GM18511 (cell line): ENCODE data around the gene SMYD3.

ENCODE experiments used
- ATAC-seq: cut with Tn5 transposase; IDR thresholded peaks from one replicate; pipeline ENCODE4 v1.9.1; 2021; ENCODE audit warnings: mild to moderate bottlenecking, moderate library complexity; ENCODE audit not compliant: unreplicated experiment

Gene SMYD3

GRCh38 chr1:246311461-246311860 lies 195.6 kb downstream of the SMYD3 start:
- no peak for ATAC-seq

GRCh38 chr1:246309247-246309884 lies 197.7 kb downstream of the SMYD3 start:
- ATAC-seq: no peak

DNA sequence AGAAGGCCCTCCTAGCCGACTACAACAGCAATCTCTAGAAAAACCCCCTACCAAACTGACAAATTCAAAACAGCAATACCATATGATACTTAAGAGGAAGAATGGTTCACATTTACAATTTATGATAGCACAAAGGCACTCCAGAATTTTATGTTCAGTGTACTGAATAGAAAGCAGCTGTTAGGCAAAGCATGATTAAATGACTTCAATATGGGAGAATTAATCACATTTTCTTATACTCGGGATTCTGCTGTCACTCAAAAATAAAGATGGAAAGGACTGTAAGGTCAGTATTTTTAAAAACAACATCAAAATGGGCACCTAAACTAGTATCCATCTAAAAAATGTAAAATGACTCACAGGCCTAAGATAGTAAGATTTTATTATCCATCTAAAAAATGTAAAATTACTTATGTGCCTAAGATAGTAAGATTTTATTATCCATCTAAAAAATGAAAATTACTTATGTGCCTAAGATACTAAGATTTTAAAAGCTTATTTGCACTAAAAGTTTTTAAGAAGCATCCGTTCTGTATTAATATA lies 198.5 kb downstream of the SMYD3 start:
- ATAC-seq: no peak

DNA sequence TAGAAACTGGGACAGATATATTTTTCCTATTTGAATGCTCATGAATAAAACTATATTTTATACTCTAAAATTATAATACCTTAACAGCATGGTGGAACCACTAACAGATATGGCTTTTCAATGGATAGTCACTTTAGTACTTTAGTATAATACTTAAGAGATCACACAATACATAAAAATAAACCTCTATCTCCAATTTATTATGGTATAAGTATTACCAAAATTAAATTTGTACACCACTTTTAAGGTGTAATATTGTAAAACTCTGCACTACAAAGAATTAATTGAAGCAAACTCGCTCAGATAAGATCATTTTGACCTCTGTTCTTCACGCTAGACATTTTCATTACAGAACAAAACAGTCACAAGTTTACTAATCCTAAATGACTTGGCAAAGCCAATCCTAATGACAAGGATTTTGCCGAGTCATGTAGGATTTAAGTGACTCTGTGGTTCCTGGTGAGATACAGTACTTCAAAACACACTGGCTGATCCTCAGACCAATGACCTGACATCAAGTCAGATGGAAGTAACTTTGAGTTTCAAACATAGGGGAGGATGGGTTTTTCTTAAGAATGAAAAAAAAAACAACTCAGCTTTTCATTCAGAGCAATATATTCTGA lies 200.6 kb downstream of the SMYD3 start:
- no peak for ATAC-seq

DNA sequence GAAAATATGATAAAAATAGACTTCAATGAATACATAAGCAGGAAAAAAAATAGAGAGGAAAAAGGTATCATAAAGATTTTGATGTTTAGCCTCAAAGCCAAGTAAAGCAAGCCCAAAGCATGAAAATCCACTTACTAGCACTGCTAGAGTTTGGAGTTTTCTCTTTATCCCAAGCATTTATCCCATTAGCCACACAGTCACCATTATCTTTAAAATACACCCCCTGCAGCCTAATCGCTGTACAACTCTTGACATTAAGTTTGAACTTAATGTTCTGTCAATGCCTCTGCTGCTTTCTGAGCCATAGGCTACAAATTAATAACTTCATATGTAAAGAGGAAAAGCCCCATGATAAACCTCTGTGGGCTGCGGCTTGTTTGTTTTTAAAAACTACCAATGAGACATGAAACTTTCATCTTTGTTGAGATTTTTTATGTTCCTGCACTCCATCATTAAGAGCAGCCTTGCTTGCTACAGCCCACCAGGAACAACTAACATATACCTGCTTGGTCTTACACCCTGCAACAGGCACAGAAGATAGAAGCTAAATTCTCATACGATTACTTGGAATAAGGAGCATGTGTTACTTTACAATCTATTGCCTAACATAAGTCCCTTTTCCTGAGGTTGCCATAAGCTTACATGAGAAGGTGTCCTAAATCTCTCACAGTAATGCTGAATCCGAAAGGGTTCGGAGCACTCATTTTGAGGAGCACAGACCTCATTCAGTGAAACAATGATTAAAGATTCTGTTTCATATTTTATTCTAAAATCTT lies 202.4 kb downstream of the SMYD3 start:
- ATAC-seq: no peak

DNA sequence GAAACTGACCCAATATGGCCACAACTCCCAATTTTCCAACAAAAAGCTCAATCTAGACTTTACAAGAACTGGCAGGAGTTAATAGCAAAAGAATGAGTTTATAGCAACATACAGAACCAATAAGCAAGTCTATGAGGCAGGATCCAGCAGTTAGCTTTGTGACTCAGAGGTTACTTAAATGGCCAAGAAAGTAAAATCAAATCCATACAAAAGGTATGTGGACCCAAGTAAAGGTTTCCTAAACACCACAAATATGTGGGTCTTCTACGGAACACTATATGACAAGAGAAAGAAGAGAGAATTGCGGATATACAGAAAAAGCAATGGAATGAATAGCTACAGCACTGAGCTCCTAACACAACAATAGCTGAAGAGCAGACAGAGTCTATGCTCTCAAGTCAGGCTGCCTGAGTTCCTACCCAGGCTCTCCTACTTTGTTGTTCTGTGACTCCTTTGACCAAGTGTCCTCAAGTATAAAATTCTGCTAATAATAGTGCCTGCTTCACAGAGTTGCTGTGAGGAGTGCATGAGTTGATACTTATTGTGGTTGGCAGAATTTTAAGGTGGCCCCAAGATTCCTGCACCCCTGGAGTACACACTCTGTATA lies 204.3 kb downstream of the SMYD3 start:
- no peak for ATAC-seq

DNA sequence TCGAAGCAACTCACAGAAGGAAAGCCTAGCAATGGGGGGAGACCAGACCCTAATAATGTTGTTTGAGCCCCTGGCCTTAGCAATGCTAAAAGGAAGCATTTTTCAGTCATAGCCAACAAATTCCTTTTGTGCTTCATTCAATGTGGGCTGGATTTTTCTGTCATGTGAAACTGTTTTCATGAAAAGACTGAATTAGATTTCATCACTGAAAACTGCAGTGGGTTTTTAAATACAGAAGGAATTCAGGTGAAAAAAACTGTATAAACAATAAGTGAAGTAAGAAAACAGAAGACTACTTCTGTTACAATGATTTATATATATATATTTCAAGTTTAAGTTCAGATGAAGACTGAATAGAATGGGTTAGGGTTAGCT lies 204.8 kb downstream of the SMYD3 start:
- ATAC-seq: no peak

DNA sequence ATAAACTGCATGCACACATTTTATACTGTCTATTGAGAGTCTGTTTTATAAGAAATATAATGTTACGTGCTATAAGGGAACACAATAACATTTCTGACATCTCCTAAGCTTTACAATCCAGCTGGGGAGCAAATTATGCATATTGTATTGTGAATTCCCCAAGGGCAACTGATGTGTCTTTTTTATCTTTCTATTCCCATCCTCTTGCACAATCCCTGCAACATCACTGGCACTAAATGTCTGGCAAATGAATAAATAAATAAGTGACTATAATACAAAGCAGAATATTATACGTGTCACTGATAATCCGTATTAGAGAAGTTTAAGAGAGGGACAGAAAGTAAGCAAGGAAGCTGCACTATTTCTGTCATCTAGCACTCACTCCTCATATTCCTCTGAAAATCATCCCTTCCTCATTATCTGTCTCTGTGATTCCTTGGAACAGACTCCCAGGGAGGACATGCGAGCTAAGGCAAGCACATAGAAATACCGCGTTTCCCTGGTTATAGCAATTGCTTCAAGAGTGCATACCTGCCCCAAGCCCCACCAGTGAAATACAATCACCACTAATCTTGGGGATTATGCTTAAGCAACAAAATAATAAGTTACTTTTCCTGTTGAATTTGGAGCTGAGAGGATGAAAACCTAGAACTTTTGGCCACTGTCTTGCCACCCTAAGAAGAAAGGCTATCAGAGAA lies 205.4 kb downstream of the SMYD3 start:
- no peak for ATAC-seq

DNA sequence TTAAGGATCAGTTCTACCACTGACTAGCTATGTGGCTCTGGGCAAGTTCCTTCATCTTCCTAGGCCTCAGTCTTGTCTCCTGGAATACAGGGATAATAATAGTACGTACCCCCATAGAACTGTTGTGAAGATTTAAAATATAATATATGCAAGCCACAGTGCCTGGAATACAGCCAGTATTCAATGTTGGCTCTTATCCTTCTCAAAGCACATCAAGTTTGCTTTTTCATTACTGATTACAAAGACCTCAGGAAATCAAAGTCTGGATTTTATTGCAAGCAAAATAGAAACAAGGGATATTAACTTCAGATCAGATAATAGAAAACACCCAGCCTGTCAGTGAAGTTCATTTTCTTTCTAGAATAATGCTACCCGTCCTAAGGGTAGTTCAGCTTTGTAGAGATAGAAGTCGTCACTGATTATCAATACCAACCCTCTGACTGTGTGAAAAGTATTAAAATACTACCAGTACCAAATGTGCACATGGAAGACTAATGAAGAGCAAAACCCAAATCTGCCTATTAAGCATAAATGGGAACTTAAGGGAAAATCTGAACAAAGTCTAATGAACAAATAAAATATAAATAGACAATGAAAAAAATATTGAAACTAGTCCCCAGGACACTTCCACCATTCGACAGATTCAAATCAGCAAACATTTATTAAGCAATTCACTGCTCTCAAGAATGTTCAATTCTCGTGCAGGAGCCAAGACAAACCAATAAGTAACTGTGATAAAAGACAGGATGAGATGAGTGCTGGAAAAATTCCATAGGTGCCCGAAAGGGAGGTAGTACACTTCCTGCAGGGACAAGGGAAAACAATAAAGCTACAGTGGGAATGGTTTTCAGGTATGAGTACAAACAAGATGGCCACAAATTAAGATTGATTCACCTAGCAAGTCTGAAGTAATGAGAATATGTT lies 206.2 kb downstream of the SMYD3 start:
- no peak for ATAC-seq

GRCh38 chr1:246297279-246298265 lies 209.5 kb downstream of the SMYD3 start:
- ATAC-seq: no peak

DNA sequence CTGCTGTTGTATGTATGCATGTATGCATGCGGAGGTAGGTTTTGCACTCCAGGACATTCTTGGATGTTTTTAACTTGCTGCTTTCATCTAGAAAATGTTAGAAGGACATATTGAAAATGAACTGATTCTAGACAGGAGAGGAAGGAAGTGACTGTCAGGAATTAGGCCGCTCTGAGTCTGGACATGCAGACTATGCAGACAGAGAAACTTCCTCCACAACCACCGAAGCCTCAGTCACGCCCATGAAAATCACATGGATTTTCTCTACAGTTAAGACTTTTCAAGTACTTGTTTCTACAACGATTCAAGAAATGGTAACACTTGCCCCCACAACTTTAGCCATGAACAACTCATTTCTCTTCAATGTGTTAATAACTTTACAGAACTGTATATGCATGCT lies 211.1 kb downstream of the SMYD3 start:
- ATAC-seq: no peak

- ATAC-seq: no peak
These were observed 211.7 kb downstream of the SMYD3 start for GRCh38 chr1:246295340-246295739.

DNA sequence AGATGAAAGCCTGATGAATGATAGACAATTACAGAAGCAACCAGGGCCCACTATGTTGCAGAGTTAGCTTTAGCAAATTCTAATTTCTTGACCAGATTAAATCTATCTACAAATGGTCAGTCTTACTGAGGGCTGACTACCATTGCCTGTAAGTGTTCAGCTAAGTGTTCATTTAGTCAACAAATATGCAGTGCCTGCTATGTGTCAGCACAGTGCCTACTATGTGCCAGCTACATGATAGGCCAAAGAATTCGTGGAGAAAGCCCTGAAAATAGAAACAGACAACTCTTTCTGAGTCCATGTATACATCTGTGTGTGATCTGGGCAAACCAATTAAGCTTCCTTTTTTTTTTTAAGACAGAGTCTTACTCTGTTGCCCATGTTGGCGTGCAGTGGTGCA lies 212.8 kb downstream of the SMYD3 start:
- no peak for ATAC-seq

DNA sequence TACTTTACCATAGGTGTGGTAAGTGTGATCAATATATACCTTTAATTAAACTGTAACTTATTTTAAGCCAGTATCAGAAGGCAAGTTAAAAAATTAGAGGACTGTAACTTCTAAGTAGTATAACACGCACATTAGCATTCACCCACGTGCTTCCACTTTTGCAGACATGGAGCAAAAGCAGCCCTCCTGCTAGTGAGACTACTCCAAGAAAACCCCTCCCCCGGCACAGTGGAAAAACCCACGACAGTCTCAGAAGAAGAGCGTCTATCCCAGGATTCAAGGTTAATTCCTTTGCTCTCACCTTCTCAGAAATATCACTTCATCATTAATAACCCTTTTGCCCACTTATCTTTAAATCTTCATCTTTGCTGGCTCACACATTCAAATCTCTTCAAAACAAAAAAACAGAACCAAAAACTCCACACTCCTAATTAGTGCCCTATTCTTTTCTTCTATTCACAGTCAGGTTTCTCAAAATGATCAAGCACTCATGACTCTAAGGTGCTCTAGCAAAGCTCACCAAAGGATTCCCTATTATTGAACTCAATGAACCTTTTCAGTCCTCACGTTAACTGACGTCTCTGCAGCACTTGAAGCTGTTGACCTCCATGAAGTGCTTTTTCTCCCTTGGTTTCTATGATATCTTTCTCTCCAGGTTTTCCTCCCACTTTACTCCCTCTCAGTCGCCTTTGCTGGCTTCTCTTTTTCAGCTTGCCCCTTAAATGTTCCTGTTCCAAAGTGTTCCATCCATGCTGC lies 213.5 kb downstream of the SMYD3 start:
- ATAC-seq: no peak

GRCh38 chr1:246292571-246292970 lies 214.5 kb downstream of the SMYD3 start:
- ATAC-seq: no peak

GRCh38 chr1:246291127-246291526 lies 216.0 kb downstream of the SMYD3 start:
- ATAC-seq: no peak

GRCh38 chr1:246283771-246284410 lies 223.2 kb downstream of the SMYD3 start:
- no peak for ATAC-seq
